ENCODE results near the gene S100A8.

DNA sequence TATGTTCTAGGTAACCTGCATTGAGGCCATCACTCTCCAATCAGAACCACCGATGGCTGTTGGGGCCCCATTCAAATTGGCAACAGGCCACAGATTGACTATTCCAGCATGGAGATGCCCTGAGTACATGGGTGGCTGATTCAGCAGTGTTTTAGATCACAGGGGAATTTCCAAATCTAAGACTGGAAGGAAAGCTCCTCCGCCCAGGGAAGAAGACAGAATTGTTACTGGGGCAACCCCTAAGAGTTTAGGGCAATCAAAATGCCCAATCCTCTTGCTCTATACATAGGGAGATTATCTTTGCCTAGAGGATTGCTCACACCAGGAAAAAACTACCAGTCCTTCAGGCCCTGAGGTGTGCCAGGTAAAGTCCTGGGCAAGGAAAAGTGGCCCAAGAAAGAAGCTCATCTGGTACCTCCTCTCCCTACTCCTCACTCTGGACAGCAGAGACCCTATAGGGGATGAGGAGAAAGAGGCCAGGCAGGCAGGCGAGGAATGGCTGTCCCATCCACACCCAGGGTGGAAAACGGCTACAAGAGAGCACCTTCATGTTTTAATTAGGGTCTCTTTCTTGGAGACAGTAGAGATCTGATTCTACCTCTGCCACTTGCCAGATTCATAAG is 5.8 kb downstream of the S100A8 start:
- TF ChIP-seq, protein P1, sequence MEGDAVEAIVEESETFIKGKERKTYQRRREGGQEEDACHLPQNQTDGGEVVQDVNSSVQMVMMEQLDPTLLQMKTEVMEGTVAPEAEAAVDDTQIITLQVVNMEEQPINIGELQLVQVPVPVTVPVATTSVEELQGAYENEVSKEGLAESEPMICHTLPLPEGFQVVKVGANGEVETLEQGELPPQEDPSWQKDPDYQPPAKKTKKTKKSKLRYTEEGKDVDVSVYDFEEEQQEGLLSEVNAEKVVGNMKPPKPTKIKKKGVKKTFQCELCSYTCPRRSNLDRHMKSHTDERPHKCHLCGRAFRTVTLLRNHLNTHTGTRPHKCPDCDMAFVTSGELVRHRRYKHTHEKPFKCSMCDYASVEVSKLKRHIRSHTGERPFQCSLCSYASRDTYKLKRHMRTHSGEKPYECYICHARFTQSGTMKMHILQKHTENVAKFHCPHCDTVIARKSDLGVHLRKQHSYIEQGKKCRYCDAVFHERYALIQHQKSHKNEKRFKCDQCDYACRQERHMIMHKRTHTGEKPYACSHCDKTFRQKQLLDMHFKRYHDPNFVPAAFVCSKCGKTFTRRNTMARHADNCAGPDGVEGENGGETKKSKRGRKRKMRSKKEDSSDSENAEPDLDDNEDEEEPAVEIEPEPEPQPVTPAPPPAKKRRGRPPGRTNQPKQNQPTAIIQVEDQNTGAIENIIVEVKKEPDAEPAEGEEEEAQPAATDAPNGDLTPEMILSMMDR (IDR thresholded peaks at IDR 0.05) = no peak
- TF ChIP-seq POLR2A (IDR thresholded peaks at IDR 0.05) = no peak

All from heart left ventricle (tissue), 13 donors.